Occipital lobe (tissue), 2 donors: Measurements from ENCODE around the gene NTPCR. TPM values are rescaled to one million over a fixed set of nuclear protein-coding genes. Genes with fewer than 3 reads are reported as not detected.
"Not testable (repeated sequence)": the region's sequence is repeated elsewhere in the genome, so short reads cannot be mapped to it uniquely, and the experiment has no call there.

ENCODE experiments used
- DNase-seq: peaks from one replicate; lab custom pipeline; 2025; lab: John Stamatoyannopoulos, UW
- total RNA-seq: library from RNA; depleted of rRNA; stranded (reverse); fragments of >200 nt; gene quantifications from one replicate; pipeline ENCODE4 v1.2.3, GENCODE V29; 2014

Gene NTPCR
- total RNA-seq, 1 donor from 2014 or later = 16.4 TPM

- no peak for DNase-seq
These were observed 34.4 kb downstream of the NTPCR start for GRCh38 chr1:232984577-232985425.

DNA sequence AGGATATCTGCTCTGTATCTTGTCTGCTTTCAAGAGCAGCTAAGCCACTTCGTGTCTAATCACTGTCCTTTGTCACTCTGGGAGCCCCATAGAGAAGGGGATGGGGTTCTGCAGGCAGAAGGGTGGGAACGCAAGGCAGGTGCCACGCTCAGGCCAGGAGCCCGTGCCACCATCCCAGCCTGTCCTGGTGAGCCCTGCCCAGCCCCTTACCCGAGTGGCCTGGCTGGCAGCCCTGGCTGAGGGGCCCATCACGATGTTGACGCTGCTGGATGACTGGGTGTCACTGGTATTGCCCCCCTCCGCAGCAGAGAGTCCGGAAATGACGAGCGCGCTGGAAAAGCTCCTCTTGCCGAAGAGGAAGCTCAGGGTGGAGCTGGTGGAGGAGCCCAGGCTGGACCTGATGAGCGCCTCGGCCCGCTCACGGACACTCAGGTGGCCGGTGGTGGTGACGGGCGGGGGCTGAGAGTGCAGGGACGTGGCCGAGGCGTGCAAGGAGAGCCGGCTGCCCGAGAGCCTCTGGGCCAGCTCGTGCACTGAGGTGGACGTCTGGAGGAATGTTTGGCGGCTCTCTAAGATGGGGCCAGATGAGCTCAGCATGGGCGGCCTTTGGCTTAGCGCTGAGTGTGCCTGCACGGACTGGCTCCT, 35.6 kb downstream of the NTPCR start:
- no peak for DNase-seq

DNA sequence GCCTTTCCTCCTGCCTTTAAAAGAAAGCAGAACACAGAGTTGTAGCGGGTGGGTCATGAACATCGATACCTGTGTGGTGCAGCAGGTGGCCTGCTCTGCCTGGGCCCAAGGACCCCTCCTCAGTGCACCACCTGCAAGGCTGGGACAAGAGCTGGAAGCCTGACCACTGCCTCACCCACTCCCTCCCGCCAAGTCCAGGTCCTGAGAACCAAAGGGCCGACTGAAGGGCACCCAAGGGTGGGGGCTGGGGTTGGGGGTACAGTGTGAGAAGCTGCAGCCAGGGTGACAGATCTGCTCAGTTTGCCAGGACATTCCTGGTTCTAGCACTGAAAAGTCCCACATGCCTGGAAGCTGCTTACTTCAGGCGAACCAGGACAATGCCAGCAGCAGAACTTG, 36.1 kb downstream of the NTPCR start:
- no peak for DNase-seq

DNA sequence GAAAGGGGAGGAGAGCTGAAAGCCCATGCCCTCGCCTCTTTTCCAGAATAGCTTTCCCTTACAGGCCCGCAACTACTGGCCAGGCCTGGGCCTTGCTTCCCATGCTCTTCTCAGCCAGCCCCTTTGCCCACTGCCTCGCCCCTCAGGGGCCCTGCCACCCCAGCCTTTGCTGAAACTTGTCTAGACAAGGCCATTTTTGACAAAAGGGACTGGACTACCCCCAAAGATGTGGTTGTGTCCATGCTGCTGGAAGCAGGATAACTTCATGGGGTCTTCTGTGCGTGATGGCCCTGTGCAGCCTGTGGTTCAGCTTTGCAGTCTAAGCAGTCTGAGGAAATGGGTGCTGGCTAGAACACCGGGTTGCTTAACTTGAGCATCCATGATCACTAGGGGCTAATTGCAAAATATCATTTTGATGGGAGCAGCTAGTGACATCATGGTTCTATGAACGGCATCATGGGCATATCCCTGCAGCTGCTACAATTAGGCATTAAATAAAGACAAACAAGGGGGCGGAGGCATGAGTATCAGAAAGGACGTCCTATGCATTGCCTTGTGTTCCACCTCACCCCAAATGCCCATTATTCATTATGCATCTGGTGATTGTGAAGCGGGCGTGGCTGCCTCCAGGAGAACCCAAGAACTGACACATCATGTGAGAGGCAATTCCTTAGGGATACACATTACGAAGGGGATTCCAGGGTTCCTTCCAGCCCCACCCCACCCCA, 36.8 kb downstream of the NTPCR start:
- DNase-seq = no peak

GRCh38 chr1:232987774-232988140, 37.3 kb downstream of the NTPCR start:
- DNase-seq = no peak

GRCh38 chr1:232988572-232989040, 38.2 kb downstream of the NTPCR start:
- DNase-seq = no peak

GRCh38 chr1:232990176-232991128, 40.0 kb downstream of the NTPCR start:
- no peak for DNase-seq

DNA sequence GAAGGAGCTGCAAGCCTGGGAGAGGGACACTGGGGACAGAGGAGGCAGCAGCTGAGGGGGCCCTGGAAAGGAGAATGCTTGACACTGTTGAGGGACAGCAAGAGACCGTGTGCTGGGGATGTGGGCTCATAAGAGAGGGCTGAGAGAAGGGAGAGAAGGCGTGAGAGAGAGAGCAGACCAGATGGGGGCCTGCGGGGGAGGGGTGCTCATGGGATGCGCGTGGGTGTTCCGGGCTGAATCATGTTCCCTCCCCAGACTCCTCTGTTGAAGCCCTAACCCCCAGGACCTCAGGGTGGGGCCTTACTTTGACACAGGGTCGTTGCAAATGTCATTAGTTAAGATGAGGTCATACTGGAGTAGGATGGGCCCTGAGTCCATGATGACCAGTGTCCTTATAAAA, 40.8 kb downstream of the NTPCR start:
- DNase-seq = no peak

DNA sequence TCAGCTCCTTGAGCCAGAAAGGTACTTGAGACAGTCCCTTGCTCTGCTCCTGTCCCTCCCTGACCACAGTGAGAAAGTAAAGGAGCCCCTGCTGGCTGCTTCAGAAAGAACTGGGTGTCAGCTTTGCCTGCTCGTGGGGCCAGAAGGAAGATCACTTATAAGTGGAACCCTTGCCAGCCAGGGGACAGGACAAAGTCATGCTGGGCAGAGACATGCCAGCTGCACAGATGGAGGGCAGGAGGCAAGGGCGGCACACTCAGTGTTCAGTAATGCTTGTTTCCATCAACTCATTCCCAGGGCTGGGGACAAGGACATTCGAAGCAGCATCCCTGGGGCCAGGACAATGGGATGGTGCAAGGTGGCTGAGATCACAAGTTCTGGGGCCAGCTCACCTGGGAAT, 41.8 kb downstream of the NTPCR start:
- no peak for DNase-seq

- no peak for DNase-seq
These were observed 43.1 kb downstream of the NTPCR start for GRCh38 chr1:232993555-232993954.

GRCh38 chr1:232995189-232995588, 44.8 kb downstream of the NTPCR start:
- no peak for DNase-seq

GRCh38 chr1:232996143-232996542, 45.7 kb downstream of the NTPCR start:
- no peak for DNase-seq

DNA sequence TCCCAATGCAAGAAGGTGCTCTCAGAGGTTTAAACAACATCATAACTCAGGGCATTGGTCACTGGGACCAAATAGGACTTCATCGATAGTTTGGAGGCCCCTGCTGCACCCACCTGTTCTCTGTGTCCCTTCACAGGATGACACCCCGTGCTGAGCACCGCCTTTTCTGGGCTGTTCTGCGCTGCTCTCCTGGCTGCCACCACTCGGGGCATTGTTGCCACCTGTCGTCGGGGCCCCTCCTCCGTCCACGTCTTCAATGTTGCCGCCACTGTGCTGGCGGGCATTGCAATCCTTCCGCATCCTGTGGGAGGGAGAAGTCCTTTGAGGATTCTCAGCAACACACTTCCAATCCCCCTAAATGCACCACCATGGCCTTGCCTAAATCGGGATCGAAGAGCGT, 47.7 kb downstream of the NTPCR start:
- DNase-seq = no peak

GRCh38 chr1:232998646-232999045, 48.2 kb downstream of the NTPCR start:
- no peak for DNase-seq

- DNase-seq = no peak
These were observed 49.7 kb downstream of the NTPCR start for GRCh38 chr1:232999956-233000625.

DNA sequence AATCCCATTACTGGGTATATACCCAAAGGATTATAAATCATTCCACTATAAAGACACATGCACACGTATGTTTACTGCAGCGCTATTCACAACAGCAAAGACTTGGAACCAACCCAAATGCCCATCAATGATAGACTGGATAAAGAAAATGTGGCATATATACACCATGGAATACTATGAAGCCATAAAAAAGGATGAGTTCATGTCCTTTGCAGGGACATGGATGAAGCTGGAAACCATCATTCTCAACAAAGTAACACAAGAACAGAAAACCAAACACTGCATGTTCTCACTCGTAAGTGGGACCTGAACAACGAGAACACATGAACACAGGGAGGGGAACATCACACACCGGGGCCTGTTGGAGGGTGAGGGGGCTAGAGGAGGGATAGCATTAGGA, 53.2 kb downstream of the NTPCR start:
- DNase-seq = not testable (repeated sequence)

DNA sequence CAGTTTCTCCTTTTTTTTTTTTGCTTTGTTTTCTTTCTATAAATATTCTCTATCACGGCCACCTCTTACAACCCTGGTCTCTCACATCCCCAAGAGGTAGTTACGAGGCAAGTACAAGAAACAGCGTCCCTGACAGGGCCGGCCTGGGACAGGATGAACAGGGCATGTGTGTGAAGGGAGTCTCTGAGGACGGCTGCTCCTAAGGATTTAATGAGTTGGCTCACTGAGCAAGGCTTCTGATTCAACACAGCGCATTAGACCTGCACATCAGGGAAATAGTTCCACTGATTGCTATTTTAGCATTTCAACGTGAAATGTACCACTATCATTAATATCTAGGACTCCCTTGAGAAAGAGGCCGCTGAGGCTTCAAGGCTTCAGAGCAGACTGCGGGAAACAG, 54.0 kb downstream of the NTPCR start:
- no peak for DNase-seq

DNA sequence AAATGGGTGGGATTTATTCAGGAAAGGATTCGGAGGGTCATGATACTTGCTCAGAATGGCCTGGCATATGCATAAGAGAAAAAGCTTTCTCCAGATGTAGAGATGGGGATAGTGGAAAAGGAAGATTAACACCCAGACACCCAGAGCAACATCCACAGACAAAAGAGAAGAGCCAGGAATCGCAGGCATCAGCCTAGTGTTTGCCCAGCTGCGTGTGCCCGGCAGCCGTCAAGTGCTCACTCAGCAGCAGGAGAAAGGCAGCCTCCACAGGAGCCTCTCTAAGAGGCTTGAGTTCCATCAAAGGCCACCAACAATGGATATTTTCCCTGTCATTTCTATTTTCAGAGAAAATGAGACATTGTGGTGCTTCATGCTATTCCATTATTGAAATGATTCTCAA, 54.7 kb downstream of the NTPCR start:
- DNase-seq = no peak

- DNase-seq = no peak
These were observed 55.3 kb downstream of the NTPCR start for GRCh38 chr1:233005703-233006102.

- DNase-seq = no peak
These were observed 55.7 kb downstream of the NTPCR start for GRCh38 chr1:233006108-233006507.

DNA sequence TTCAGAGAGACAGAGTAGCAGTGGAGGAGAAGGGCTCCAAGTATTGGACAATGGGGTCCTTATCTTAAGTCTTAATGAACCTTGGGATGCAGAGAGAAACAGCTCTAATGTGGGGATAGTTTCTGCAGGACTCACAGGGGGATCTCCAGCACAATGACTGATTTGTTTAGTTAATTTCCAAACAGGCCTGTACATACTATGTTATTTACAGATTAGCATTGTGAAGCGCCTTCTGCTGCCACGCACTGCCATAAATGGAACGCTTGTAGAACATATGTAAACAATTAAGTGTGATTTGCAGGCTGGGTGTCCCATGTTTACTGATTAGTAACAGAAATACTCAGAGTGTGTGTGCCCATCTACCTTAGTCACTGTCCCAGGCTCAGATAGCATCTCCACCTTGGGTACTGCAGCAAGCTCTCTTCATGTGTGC, 56.1 kb downstream of the NTPCR start:
- DNase-seq = no peak
